ENCODE data around the gene AANAT. TPM values are rescaled to one million over a fixed set of nuclear protein-coding genes. Genes with fewer than 3 reads are reported as not detected.

Gene AANAT
- total RNA-seq, 1 donor from 2014 or later, result not detected

DNA sequence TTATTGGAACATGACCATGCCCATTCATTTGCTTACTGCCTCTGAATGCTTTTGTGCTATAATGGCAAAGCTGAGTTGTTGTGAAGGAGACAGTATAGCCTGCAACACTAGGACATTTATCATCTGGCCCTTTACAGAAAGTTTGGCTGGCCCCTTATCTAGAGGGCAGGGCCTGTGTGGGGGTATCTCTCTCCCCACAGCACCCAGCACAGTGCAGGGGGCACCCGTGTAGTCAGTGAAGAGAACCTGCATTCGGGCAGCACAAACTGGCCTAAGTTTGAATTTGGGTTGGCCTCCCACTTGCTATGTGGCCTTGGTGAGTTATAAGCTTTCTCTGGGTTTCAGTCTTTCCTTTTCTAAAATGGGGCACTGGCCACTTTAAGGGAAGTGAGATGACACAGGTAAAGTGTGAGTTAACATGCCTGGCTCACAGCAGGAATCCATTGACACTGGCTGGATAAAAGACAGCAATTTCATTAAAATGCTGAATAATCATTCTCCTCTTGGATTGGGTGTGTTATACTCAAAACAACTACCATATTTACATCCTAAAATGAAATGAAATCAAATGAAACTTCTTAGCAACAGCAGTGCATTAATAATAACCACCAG lies 26.5 kb upstream of the AANAT start:
- ATAC-seq (no peak), DNase-seq (no peak)
- intact Hi-C loops (cut with micrococcal nuclease), result no loop called here

DNA sequence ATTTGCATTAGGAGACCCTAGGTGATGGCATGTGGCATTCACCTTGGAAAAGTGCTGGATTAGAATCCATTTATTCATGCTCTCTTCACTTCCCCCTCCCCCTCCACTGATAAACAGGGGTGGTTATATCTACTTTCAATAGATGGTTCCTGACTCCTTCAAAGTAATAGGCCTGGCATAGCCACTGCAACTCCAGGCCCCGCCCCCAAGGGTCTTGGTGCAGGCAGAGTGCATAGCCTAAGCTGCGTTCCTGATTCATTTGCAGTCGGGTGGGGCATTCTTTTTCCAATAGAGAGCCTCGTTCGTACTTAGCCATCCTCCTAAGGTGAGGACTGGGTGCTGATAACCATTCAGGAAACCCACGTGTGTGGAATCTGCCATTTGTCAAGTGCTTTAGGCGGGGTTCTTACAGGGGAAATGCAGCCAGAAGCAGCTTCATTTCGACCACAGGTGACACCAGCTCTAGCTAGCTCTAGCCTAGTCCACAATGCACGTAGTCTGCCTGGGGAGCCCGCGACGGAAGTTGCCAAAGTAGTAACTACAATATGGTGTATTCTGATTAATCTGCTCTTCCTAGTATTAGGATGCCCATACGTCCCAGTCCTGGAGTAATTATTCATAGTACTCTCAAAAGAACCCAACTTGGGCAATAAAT lies 25.6 kb upstream of the AANAT start:
- DNase-seq (no peak), ATAC-seq (no peak)
- intact Hi-C loops (cut with micrococcal nuclease), result no loop called here

DNA sequence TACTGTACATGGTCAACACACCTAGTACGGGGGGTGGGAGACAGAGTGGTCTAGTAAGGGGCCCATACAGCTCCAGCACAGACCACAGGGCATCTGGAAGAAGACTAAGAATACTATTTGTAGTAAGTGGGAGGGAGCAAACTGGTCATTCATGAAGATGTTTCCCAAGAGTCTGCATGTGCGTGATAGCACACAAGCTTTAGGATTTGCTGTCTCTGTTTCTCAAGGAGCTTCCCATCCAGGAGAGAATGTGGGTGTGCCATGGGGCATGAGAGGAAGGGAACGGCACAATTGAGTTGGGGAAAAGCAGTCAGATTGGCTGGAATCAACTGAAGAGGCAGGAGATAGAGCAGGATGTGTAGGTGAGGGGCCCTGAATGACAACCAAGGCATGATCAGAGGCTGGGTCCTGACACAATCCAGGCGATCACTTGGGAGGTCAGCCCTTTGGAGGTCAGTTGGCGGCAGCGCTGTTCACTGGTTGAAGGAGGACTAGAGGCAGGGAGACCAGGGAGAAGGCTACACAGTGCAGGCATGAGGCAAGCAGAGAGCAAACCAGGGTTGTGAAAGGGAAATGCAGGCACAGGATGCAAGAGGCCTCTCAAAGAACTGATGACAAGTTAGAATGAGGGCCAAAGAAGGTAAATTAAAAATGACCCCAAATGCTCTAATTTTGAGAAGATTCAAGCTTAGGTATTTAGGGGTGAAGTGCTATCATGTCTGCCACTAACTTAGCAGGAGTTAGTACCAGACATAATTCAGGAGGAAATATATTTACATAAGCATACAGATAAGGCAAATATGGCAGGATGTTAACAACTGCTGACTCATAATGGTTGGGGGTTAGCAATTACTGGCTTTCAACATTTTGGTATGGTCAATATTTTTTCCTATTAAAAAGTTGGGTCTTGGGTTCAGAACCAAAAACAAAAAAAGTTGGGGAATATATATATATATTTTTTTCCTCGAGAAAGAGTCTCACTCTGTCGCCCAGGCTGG lies 24.8 kb upstream of the AANAT start:
- ATAC-seq (no peak), DNase-seq (no peak)
- intact Hi-C loops (cut with micrococcal nuclease), result no loop called here

DNA sequence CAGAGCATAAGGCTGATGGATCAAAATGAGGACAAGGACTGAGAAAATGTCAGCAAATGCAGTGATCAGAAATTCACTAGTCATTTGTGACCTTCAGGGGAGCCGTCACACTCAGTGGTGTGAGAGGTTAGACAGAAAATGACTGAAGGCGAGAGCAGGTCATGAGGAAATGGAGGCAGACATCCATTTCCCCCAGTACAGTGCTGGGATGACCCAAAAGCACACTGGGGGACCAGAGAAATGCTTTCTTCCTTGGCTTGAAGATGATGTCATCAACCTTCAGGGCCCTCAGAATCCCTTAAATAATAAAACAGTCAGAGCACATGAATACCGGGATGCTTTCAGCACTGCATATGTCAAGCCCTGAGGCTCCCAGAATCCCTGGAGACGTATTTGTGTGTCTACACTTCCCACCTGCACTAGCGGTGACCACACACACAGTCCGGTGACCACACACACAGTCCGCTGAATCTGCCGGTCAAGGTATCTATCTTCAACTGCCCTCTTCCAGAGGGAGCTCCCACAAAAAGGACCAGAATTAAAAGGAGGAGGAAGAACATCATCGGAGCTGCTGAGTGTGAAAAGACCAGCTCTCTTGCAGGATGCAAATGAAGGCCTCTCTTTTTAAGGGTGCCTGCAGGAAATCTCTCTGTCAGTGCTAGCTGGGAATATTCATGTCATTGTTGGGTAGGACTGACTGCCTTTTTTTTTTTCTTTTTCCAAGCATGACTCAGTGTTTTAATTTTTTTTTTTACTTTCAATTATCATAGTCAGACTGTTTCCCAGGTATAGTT lies 22.7 kb upstream of the AANAT start:
- DNase-seq (no peak), ATAC-seq (no peak)
- intact Hi-C loops (cut with micrococcal nuclease), result no loop called here

DNA sequence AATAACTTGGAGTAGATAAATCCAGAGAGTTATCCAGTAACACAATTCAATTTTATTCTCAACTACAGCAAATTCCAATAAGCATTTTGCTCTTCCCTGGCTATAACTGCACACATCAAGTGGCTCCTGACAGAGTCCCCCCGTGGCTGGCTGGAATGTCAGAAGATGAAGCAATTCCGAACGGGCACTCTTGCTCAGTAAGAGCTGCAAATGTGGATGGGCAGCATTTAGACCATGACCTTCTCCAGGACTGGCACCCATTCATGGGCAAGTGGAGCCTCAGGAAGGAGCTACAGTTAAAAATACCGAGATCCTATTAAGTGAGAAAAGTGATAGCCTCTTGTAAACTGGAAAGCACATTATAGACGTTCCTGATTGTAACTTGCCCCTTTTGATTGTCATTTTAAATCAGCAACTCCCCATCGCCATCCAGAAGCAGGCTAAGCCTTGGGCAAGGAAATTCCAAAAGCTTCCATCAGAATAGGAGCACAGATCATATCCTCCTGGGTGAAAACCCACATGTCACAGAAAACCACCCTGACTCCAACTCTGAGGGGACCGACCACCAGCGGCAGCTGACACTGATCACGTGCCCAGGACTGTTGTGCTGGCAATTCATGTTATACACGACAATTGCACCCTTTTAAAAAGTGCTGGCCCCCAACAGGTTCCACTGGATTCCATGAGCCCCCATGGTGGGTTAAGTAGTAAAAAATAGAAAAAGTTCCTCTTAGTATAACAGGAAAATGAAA lies 21.5 kb upstream of the AANAT start:
- ATAC-seq, result peak; percentile 37
- no peak for DNase-seq
- intact Hi-C loops (cut with micrococcal nuclease), result no loop called here

DNA sequence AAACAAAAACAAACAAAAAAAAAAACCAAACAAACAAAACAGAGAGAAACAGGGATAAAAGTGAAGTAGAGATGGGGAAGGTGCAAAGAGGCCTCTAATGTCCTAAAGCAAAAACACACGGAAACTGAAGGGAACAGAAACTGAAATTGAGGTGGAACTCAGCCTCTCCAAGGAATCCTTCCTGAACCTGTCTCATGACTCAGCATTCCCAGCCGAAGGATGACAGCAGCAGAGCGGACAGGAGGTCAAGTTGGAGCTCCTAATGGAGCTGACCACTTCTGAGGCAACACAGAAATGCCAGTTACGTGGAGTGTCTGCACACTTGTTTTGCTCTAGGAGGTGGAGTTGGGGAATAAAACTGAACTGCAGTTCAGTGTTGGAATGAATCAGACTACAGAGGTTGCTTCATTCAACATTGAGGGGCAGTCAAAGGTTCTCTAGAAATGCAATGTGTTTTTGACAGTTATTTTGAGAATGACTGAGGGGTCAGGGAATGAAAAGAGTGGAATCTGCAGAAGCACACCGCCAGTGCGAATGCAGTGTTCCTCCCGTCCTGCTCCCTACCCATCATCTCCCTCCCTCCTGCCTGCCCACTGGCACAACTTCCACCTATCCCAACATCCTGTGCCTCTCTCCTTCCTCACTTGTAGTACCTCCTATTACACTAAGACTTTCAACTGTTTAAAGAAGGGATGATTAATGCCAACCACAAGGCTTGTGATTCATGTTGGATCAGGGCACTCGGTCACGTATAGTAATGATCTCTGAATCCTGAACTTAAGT lies 20.8 kb upstream of the AANAT start:
- ATAC-seq, result peak; percentile 31

DNA sequence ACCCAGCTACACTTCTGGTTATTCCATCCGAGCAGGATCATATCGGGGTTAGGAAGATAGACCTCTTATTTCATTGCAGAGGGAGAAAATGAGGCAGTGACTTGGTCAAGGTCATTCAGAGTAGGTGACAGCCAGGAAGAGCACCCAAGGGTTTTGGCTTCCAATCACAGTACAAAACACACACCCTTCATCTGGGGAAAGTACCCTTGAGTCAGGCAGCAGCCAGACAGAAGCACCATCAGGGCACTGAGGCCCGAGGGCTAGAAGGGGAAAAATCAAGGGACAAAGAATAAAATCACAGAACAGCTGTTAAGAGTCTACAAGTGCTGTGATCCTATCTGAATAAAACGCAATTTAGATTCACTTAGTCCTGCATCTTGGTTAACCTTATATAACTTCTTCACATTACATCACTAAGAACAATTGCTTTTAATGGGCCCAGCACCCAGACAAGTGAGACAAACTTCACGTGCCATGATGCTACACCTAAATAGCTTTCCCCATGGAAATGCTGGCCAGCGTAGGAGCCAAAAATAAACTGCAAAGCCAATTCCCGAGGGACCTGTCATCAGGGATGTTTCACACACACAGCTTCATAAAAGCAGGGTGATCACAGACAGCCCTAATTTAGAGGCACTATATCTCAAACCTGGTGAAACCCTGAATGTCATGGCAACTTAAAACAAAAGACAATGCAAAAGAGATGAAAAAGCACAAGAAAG lies 19.3 kb upstream of the AANAT start:
- no peak for DNase-seq
- peak; percentile 66 for ATAC-seq
- intact Hi-C loops (cut with micrococcal nuclease), result no loop called here

More for the DNA sequence above, 20.8 kb upstream of the AANAT start:
- no peak for DNase-seq
- intact Hi-C loops (cut with micrococcal nuclease), result no loop called here

DNA sequence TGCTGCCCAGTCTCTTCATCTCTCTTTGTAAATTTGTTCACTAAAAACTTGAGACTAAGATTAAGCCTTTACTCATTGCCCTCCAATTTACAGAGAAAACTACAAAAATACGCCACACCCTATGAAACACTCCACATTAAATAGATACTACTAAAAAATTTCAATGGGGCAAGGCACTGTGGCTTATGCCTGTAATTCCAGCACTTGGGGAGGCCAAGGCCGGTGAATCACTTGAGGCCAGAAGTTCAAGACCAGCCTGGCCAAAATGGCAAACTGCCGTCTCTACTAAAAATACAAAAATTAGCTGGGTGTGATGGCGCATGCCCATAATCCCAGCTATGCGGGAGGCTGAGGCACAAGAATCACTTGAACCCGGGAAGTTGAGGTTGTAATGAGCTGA lies 18.3 kb upstream of the AANAT start:
- DNase-seq (no peak), ATAC-seq (no peak)
- intact Hi-C loops (cut with micrococcal nuclease), result no loop called here

DNA sequence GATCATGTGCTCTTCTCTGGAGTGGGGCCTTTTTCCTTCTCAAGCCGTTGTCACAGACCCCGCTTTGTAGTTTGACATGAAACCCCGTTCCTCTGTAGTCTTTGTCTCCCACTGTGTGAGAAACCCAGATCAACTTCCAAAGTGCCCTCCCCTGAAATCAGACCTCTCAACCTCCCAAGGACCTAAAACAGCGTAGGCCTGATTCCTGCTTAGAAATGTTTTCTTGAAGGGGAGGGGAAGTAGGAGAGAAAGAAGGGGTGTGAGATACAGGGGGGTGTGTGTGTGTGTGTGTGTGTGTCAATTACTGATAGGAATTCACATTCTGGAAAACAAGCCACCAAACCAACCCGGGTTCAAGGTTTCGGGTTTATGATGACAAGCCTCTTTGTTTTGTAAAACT lies 15.9 kb upstream of the AANAT start:
- DNase-seq (no peak), ATAC-seq (no peak)
- intact Hi-C loops (cut with micrococcal nuclease), result no loop called here

DNA sequence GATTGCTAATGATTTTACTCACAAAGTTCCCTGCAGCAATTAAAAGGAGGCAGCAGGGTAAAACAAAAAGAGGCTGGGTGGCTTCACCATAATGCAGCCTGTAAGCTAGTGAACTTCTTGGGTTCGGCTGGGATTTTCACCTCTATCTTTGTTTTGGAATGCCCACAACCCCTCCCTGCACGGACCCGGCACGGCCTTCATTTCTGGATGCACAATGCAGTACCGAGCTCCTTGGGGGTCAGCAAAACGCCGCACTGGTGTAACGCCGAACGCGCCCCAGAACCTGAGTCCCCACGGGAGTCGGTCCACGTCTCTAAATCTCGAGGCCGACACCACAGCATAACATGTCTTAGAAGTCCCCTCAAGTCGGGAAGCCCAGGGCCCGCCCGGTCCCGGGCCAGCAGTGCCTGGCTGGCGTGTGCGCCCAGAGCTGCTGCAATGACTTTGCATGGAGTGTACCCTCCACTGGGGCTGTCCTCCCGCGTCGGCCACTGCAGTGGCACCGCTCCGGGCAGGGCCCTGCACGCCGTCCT lies 15.2 kb upstream of the AANAT start:
- DNase-seq, result peak; percentile 50
- peak; percentile 51 for ATAC-seq
- intact Hi-C loops (cut with micrococcal nuclease), result no loop called here

DNA sequence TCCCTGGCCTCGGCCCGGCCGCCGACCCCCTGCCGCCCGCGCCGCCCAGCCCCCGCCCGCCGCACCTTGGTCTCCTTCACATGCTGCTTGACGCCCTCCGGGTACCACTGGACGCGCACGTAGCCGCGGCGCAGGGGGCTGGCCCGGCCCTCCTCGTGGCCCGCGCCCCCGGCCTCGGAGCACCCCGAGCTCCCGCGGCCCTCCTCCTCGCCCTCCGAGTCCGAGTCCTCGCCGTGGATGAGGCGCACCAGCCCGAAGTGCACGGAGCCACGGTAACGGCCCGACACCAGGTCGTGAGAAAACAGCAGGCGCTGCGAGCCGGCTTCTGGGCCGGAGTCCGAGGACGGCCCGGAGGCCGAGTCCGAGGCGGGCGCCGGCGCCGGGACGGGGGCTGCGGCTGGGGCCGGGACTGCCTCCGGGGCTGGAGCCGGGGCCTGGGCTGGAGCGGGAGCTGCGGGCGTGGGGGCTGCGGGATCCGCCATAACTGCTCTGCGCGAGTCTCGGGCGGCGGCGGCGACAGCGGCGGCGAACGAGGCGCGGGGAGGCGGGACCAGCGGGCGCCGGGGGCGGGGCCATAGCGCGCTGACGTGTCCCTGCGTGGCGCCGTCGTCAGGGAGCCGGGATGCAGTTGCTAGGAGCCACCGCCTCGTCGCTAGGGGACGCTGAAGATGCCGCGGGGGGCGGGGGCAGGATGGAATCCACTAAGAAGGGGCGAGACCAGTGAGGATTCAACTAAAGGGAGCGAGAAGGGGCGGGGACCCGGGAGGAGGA lies 14.6 kb upstream of the AANAT start, which contains the start of gene UBE2O:
Gene UBE2O, minus strand, starts transcription at position 493 of the 771 bp plus-strand sequence. Its CDS starts 11 bp downstream, at position 482.
- DNase-seq (peak; percentile 94), ATAC-seq (peak; percentile 92)
- intact Hi-C loops (cut with micrococcal nuclease), result no loop called here

DNA sequence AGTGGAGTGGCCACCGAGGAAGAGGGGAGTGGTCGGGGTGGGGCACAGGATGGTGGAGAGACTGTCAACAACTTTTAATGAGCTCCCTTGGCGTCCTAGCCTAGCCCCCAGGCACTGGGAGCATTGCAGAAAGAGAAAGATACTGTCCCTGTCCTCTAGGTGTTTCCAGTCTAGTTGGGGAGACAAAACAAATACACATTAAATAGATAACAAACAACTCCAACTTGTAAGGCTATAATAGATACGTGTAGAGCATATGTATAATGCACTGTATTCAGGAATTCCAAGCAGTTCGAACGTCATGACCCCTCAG lies 14.0 kb upstream of the AANAT start:
- ATAC-seq (no peak), DNase-seq (no peak)
- intact Hi-C loops (cut with micrococcal nuclease), result no loop called here

DNA sequence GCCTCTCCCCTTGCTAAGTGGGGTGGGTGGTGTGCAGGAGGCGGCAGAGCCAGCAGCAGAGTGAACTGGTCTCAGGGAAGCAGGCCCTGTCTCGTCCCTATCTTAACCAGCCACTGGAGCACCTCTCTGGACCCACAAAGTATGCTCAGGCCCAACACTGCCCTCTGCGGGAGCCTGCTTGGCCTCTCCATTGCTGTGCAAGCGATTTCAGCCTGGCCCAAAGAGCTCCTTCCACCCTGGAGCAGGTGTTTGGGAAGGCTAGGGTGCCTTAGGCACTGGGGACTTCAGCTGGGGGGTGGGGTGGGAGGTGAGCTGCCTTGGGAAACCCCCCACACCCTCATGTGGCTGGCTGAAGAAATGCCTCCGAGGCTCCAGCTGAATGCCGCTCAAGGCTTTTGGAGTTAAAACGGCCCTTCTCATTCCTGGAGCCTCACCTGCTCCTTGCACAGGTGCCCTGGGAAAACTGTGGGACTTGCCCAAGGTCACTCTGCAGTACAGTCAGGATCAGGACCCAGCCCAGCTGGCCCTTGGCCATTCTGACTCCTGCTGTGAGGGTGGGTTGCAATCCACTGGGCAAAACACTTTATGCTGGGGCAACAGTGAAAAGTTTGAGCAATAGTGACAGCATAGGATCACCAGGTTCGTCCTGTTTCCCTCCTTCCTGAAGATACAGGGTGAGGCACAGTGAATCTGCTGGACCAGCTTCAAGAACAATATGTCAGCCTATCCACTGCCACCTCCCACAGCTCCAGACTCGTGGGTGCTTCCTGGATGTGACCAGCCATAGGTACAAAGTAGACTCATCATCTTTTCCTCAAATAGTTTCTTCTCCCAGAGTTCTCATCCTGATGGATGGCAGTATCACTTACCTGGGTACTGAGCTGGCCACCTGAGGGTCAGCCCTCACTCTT lies 8.6 kb upstream of the AANAT start:
- DNase-seq (peak; percentile 78), ATAC-seq (peak; percentile 86)
- intact Hi-C loops (cut with micrococcal nuclease), result loop anchor here (5.0 kb wide), 1 partner anchor 52 kb away; no protein-coding TSS in a partner anchor

DNA sequence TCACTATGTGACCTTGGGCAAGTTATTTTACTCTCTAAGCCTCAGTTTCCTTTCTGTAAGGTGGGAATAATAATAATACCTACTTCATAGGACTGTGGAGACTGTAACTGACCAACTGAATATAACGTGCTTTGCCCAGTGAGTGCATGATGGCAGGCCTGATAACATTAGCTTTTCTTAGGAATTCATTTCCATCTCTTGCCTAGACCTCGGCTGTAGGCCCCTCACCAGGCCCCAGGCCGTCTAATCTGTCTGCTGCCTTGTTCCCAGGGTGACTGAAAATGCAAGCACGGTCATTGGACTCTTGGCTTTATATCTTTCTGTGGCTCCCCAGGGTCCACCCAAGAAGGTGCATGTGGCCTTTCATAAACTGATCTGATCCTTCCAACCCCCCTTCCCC lies 7.7 kb upstream of the AANAT start:
- intact Hi-C loops (cut with micrococcal nuclease), result loop anchor here (5.0 kb wide), 1 partner anchor 52 kb away; no protein-coding TSS in a partner anchor
- ATAC-seq (no peak), DNase-seq (no peak)

All from left ventricle myocardium superior (tissue), 1 donor.